Measurements from ENCODE around the gene USP9X.

GRCh38 chrX:41245641-41246040 is 160.4 kb downstream of the USP9X start:
- TF ChIP-seq, protein P1, sequence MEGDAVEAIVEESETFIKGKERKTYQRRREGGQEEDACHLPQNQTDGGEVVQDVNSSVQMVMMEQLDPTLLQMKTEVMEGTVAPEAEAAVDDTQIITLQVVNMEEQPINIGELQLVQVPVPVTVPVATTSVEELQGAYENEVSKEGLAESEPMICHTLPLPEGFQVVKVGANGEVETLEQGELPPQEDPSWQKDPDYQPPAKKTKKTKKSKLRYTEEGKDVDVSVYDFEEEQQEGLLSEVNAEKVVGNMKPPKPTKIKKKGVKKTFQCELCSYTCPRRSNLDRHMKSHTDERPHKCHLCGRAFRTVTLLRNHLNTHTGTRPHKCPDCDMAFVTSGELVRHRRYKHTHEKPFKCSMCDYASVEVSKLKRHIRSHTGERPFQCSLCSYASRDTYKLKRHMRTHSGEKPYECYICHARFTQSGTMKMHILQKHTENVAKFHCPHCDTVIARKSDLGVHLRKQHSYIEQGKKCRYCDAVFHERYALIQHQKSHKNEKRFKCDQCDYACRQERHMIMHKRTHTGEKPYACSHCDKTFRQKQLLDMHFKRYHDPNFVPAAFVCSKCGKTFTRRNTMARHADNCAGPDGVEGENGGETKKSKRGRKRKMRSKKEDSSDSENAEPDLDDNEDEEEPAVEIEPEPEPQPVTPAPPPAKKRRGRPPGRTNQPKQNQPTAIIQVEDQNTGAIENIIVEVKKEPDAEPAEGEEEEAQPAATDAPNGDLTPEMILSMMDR (IDR thresholded peaks at IDR 0.05; ENCODE audit: low read length), result no peak
- TF ChIP-seq EZH2 (IDR thresholded peaks at IDR 0.05; ENCODE audit: borderline replicate concordance, low read length), result no peak

Measured in OCI-LY1 (cell line).